ENCODE measurements around the gene GPC1.

GRCh38 chr2:240422658-240423329 lies 12.7 kb upstream of the GPC1 start:
- TF ChIP-seq TAF1 (IDR thresholded peaks at IDR 0.05; ENCODE audit: borderline replicate concordance, insufficient read depth, low read length) (no peak), POLR2AphosphoS5 (IDR thresholded peaks at IDR 0.05; ENCODE audit: low read depth, low read length) (no peak), REST (IDR thresholded peaks at IDR 0.05; ENCODE audit: insufficient read depth in 1 of 2, low read depth in 2 of 2, low read length in 2 of 2) (no peak), SIN3A (IDR thresholded peaks at IDR 0.05; ENCODE audit: borderline replicate concordance, insufficient read depth, low read length) (no peak), FOXP2 (optimal IDR thresholded peaks at IDR 0.05; ENCODE audit: borderline replicate concordance, extremely low read depth, extremely low read length, insufficient read depth) (no peak)

Measured in PFSK-1 (cell line).